Epithelial cell of proximal tubule (primary cell): ENCODE measurements around the gene ZDHHC18. TPM values are rescaled to one million over a fixed set of nuclear protein-coding genes. Genes with fewer than 3 reads are reported as not detected.

ENCODE experiments used
- DNase-seq: peaks from one replicate; pipeline ENCODE4 v3.0.0-alpha.2; 2011; ENCODE audit warnings: low read depth
- H3K4me3 ChIP-seq: 2 replicates; pipeline ENCODE4 v1.5.1; 2011; ENCODE audit warnings: low read depth, mild to moderate bottlenecking, low read length
- total RNA-seq: library from RNA; depleted of rRNA; stranded (reverse); fragments of >200 nt; gene quantifications from 2 replicates; pipeline ENCODE4 v1.2.3, GENCODE V29; 2015
- TF ChIP-seq, protein P1 (sequence below): conservative IDR thresholded peaks from 2 replicates; pipeline ENCODE4 v1.5.1; 2012; ENCODE audit warnings: low read depth, mild to moderate bottlenecking, low read length

Gene ZDHHC18
- total RNA-seq, 1 donor from 2014 or later = 53.3 TPM

DNA sequence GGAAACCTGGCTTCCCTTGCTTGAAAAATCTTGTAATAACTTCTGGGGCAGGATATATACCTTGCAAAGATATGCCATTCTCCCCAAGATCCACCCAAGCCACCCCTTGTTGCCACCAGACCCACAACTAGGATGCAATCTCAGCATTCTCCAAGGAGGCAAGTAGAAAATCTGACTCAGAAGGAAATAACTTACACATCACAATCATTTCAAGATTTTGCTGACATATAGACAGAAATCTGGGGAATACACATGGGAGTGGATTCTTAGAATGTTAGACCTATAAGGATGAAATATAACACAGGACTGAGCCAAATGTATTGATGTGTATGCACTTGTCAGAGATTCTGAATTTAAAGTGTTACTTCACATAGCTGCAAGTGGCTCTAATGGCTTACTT is 14.8 kb upstream of the ZDHHC18 start:
- no peak overlapping the region for H3K4me3 ChIP-seq
- no peak for DNase-seq
- TF ChIP-seq, protein P1, sequence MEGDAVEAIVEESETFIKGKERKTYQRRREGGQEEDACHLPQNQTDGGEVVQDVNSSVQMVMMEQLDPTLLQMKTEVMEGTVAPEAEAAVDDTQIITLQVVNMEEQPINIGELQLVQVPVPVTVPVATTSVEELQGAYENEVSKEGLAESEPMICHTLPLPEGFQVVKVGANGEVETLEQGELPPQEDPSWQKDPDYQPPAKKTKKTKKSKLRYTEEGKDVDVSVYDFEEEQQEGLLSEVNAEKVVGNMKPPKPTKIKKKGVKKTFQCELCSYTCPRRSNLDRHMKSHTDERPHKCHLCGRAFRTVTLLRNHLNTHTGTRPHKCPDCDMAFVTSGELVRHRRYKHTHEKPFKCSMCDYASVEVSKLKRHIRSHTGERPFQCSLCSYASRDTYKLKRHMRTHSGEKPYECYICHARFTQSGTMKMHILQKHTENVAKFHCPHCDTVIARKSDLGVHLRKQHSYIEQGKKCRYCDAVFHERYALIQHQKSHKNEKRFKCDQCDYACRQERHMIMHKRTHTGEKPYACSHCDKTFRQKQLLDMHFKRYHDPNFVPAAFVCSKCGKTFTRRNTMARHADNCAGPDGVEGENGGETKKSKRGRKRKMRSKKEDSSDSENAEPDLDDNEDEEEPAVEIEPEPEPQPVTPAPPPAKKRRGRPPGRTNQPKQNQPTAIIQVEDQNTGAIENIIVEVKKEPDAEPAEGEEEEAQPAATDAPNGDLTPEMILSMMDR = no peak

DNA sequence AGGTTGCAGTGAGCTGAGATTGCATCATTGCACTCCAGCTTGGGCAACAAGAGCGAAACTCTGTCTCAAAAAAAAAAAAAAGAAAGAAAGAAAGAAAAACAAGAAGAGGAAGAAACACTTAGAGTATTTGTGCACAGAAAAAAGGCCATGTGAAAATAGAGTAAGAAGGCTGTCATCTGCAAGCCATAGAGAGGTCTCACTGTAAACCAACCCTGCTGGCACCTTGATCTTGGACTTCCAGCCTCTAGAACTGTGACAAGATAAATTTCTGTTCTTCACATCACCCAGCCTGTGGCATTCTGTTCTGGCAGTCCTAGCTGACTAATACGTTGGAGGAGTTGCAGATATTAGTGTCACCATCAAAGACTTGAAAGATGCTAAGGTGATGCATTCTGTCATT is 12.1 kb upstream of the ZDHHC18 start:
- H3K4me3 ChIP-seq = no peak overlapping the region
- DNase-seq = no peak
- TF ChIP-seq, protein P1 = no peak

DNA sequence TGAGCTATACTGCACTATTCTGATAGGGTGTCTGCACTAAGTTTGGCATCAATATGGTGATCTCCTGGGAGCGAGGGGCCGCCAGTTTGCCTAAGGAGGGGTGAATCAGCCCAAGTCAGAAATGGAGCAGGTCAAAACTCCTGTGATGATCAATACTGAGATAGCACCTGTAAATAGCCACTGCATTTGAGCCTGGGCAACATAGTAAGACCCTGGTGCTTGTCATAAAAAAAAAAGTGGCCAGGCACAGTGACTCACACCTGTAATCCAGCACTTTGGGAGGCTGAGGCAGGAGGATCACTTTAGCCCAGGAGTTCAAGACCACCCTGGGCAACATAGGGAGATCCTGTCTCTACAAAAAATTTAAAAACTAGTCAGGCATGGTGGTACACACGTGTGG is 11.6 kb upstream of the ZDHHC18 start:
- TF ChIP-seq, protein P1 = no peak
- no peak for DNase-seq
- H3K4me3 ChIP-seq = no peak overlapping the region

DNA sequence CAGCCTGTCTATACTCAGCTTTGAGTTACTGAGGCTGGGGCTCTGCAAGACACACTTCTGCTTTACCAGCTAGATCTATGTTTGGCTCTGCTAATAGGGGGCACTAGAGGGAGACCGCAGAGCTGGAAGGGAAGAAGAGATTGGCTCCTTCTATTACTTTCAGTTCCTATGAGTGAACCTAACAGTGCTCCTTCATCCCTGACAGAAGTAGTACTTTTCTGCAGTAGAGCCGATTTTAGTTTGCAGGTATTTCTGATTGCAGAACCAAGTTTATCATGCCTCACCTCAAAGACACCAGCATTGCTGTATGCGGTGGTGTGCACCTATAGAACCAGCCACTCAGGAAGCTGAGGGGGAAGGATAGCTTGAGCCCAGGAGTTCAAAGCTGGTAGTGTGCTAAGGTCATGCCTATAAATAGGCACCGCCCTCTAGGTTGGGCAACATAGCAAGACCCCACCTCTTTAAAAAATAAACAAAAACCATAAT is 5.7 kb upstream of the ZDHHC18 start:
- DNase-seq = no peak
- TF ChIP-seq, protein P1 = peak; percentile 18
- no peak overlapping the region for H3K4me3 ChIP-seq

DNA sequence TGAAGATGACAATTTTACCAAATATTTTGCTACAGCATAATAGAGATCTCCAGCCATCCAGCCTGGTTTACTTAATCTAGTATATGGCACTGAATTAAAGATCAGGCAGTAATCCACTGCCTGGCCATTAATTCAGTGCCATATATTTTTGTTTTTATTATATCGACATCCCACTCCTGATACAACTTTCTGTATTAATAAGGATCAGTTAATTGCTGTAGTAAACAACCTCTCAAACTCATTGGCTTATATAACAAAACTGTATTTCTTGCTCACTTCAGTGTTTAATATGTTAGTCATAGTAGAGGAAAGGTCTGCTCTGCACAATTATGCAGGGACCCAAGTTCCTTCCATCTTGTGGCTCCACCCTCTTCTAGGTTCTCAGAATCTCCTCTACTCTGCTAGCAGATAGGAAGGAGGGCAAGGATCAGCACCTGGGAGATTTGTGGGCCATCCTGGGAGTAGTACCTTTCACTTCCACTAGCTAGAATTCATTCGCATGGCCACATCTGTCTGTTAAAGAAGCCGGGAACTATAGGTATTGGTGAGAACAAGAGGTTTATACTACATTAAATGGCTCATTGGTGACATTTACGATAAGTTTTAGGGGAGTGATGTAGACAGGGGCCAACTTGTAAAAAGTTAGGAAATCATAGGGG is 3.6 kb upstream of the ZDHHC18 start:
- no peak for DNase-seq
- H3K4me3 ChIP-seq = no peak overlapping the region
- TF ChIP-seq, protein P1 = no peak

DNA sequence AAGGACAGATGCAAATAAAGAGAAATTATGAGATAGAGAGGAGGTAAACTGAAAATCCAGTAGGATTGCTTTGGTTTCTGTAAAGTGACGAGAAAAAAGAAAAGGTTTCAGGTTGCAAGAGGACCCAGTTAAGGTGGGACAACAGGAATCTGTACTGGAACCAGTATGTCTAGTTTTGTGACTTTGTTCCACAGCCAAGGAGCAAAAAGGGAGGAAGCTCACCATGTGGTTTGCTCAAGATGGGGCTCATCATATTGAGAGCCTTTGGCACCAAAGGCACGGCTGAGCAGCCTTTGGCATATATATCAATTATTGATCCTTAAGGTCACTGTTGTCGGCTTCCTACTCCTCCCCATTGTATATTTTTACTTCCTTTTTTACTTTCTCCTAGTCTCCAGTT is 1.8 kb upstream of the ZDHHC18 start:
- no peak overlapping the region for H3K4me3 ChIP-seq
- TF ChIP-seq, protein P1 = no peak
- no peak for DNase-seq

DNA sequence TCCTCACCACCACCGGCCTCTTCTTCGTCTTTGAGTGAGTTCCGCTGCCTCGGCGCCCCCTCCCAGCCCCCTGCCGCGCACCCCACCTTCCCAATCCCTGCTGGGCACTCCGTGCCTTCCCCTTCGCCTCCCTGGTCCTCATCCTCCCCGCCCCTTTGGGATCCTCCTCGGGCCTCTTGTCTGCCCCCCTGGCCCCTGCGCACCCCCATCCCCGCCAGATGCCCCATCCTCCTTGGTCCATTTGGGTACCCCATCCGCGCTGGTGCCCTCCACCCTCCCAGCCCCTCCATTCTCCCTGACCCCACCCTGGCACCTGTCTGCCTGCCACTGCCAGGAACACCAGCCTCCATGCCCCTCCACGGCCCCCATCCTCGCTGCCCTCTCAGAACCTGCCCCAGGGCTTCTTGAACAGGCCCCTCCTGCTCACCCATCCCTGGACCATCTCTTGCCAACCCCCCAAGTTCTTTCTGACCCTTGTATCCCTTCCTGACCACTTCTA is 667 bp downstream of the ZDHHC18 start:
- peak overlapping the region; percentile 69 for H3K4me3 ChIP-seq
- TF ChIP-seq, protein P1 = no peak
- no peak for DNase-seq
